ENCODE measurements around the gene CLCF1. TPM values are rescaled to one million over a fixed set of nuclear protein-coding genes. Genes with fewer than 3 reads are reported as not detected.

Gene CLCF1
- total RNA-seq, 2 donors from 2014 or later: 0.22 to 1.1 TPM

- ATAC-seq (replicated peaks): peak; percentile 29
- Mint-ChIP-seq H3K36me3 (ENCODE audit: low read depth) (peaks cover 18% of the 10 kb centered on the region), H3K4me3 (peak overlapping the region; percentile 95), H3K9me3 (no peaks in the 10 kb centered on the region), H3K27me3 (no peaks in the 10 kb centered on the region), H3K27ac (peak overlapping the region; percentile 97), H3K4me1 (peaks cover 18% of the 10 kb centered on the region)
These were observed 19.0 kb downstream of the CLCF1 start for GRCh38 chr11:67354075-67355022.

- H3K4me3 Mint-ChIP-seq: peak within 1 kb of the TSS; percentile 95
- peaks cover 23% of the 10 kb centered on the region for H3K4me1 Mint-ChIP-seq
These were observed 19.9 kb downstream of the CLCF1 start, which contains the start of gene POLD4 for GRCh38 chr11:67353317-67354074. Gene POLD4 (minus strand): TSS chr11:67353546. CDS start chr11:67353399, 147 bp downstream.

GRCh38 chr11:67352546-67353316 lies 20.7 kb downstream of the CLCF1 start:
- Mint-ChIP-seq H3K9me3 (no peaks in the 10 kb centered on the region), H3K36me3 (ENCODE audit: low read depth) (peaks cover 18% of the 10 kb centered on the region), H3K27ac (peak overlapping the region; percentile 97), H3K27me3 (no peaks in the 10 kb centered on the region), H3K4me3 (peak overlapping the region; percentile 95), H3K4me1 (peaks cover 23% of the 10 kb centered on the region)
- peak; percentile 42 for ATAC-seq (replicated peaks)

More at GRCh38 chr11:67353317-67354074, 19.9 kb downstream of the CLCF1 start, which contains the start of gene POLD4:
- peak within 1 kb of the TSS; percentile 97 for H3K27ac Mint-ChIP-seq
- peaks cover 18% of the 10 kb centered on the region for H3K36me3 Mint-ChIP-seq (ENCODE audit: low read depth)
- peak; percentile 91 for ATAC-seq (replicated peaks)
- no peaks in the 10 kb centered on the region for H3K9me3 Mint-ChIP-seq
- H3K27me3 Mint-ChIP-seq: no peaks in the 10 kb centered on the region

GRCh38 chr11:67351275-67352005 lies 22.0 kb downstream of the CLCF1 start:
- ATAC-seq (replicated peaks): no peak
- Mint-ChIP-seq H3K4me1 (peaks cover 24% of the 10 kb centered on the region), H3K27ac (peak overlapping the region; percentile 58), H3K9me3 (no peaks in the 10 kb centered on the region), H3K36me3 (ENCODE audit: low read depth) (peaks cover 18% of the 10 kb centered on the region), H3K4me3 (peak overlapping the region; percentile 95), H3K27me3 (no peaks in the 10 kb centered on the region)

GRCh38 chr11:67349928-67350465 lies 23.4 kb downstream of the CLCF1 start:
- Mint-ChIP-seq H3K9me3 (no peaks in the 10 kb centered on the region), H3K36me3 (ENCODE audit: low read depth) (peaks cover 18% of the 10 kb centered on the region), H3K4me1 (peaks cover 37% of the 10 kb centered on the region), H3K27ac (no peak overlapping the region), H3K27me3 (no peaks in the 10 kb centered on the region), H3K4me3 (no peak overlapping the region)
- no peak for ATAC-seq (replicated peaks)

GRCh38 chr11:67349457-67349856 lies 23.9 kb downstream of the CLCF1 start:
- Mint-ChIP-seq H3K4me3 (no peak overlapping the region), H3K36me3 (ENCODE audit: low read depth) (peaks cover 18% of the 10 kb centered on the region), H3K27ac (no peak overlapping the region), H3K4me1 (peaks cover 35% of the 10 kb centered on the region), H3K9me3 (no peaks in the 10 kb centered on the region), H3K27me3 (no peaks in the 10 kb centered on the region)
- ATAC-seq (replicated peaks): no peak

- peaks cover 18% of the 10 kb centered on the region for H3K36me3 Mint-ChIP-seq (ENCODE audit: low read depth)
- no peak for ATAC-seq (replicated peaks)
- H3K27me3 Mint-ChIP-seq: no peaks in the 10 kb centered on the region
- no peaks in the 10 kb centered on the region for H3K9me3 Mint-ChIP-seq
- H3K4me1 Mint-ChIP-seq: peaks cover 34% of the 10 kb centered on the region
- H3K27ac Mint-ChIP-seq: no peak overlapping the region
- H3K4me3 Mint-ChIP-seq: no peak overlapping the region
These were observed 24.4 kb downstream of the CLCF1 start for GRCh38 chr11:67349036-67349435.

- Mint-ChIP-seq H3K27me3 (no peaks in the 10 kb centered on the region), H3K36me3 (ENCODE audit: low read depth) (peaks cover 14% of the 10 kb centered on the region), H3K4me3 (no peak overlapping the region), H3K27ac (no peak overlapping the region), H3K4me1 (peaks cover 31% of the 10 kb centered on the region), H3K9me3 (no peaks in the 10 kb centered on the region)
- ATAC-seq (replicated peaks): no peak
These were observed 25.2 kb downstream of the CLCF1 start for GRCh38 chr11:67347964-67348749.

- H3K9me3 Mint-ChIP-seq: no peaks in the 10 kb centered on the region
- H3K4me3 Mint-ChIP-seq: peak overlapping the region; percentile 69
- no peaks in the 10 kb centered on the region for H3K27me3 Mint-ChIP-seq
- peak; percentile 78 for ATAC-seq (replicated peaks)
- peaks cover 3% of the 10 kb centered on the region for H3K36me3 Mint-ChIP-seq (ENCODE audit: low read depth)
- peak overlapping the region; percentile 90 for H3K27ac Mint-ChIP-seq
- H3K4me1 Mint-ChIP-seq: peaks cover 31% of the 10 kb centered on the region
These were observed 27.2 kb downstream of the CLCF1 start for GRCh38 chr11:67345920-67346819.

GRCh38 chr11:67345247-67345919 lies 28.0 kb downstream of the CLCF1 start:
- no peaks in the 10 kb centered on the region for H3K9me3 Mint-ChIP-seq
- peak; percentile 72 for ATAC-seq (replicated peaks)
- H3K27ac Mint-ChIP-seq: peak overlapping the region; percentile 90
- peak overlapping the region; percentile 69 for H3K4me3 Mint-ChIP-seq
- no peaks in the 10 kb centered on the region for H3K27me3 Mint-ChIP-seq
- H3K36me3 Mint-ChIP-seq (ENCODE audit: low read depth): no peaks in the 10 kb centered on the region
- peaks cover 31% of the 10 kb centered on the region for H3K4me1 Mint-ChIP-seq

GRCh38 chr11:67344264-67344663 lies 29.1 kb downstream of the CLCF1 start:
- H3K36me3 Mint-ChIP-seq (ENCODE audit: low read depth): no peaks in the 10 kb centered on the region
- no peaks in the 10 kb centered on the region for H3K9me3 Mint-ChIP-seq
- H3K27me3 Mint-ChIP-seq: no peaks in the 10 kb centered on the region
- peaks cover 31% of the 10 kb centered on the region for H3K4me1 Mint-ChIP-seq
- peak overlapping the region; percentile 83 for H3K27ac Mint-ChIP-seq
- peak overlapping the region; percentile 69 for H3K4me3 Mint-ChIP-seq
- ATAC-seq (replicated peaks): peak; percentile 53

Measured in activated T-helper 17 cell treated with anti-CD3 and anti-CD28 coated beads, Interleukin-2, amount 50 U/mL, for 72 hours (primary cell).